ENCODE measurements around the gene ATP10A. TPM values are rescaled to one million over a fixed set of nuclear protein-coding genes. Genes with fewer than 3 reads are reported as not detected.

ATP10A gene
- total and polyA plus RNA-seq, 2 experiments from 2014 or later = not detected

- Histone ChIP-seq H3K4me1 (ENCODE audit: low read depth) (peaks cover 8% of the 10 kb centered on the region), H3K4me3 (no peak overlapping the region), H3K9me3 (ENCODE audit: low read depth) (no peaks in the 10 kb centered on the region), H3K27ac (no peak overlapping the region), H3K27me3 (no peaks in the 10 kb centered on the region), H3K36me3 (no peaks in the 10 kb centered on the region)
- DNase-seq (ENCODE audit: low read depth in 1 of 2, low spot score in 1 of 2) = no peak
- no peak for TF ChIP-seq CTCF (IDR thresholded peaks at IDR 0.05; ENCODE audit: low read depth, low read length)
These were observed 18.0 kb downstream of the ATP10A start for GRCh38 chr15:25844981-25845680.

GRCh38 chr15:25844542-25844941 is 18.6 kb downstream of the ATP10A start:
- H3K27ac ChIP-seq = no peak overlapping the region
- H3K36me3 ChIP-seq = no peaks in the 10 kb centered on the region
- H3K4me1 ChIP-seq (ENCODE audit: low read depth) = peaks cover 8% of the 10 kb centered on the region
- H3K9me3 ChIP-seq (ENCODE audit: low read depth) = no peaks in the 10 kb centered on the region
- no peaks in the 10 kb centered on the region for H3K27me3 ChIP-seq
- TF ChIP-seq CTCF (IDR thresholded peaks at IDR 0.05; ENCODE audit: low read depth, low read length) = no peak
- DNase-seq (ENCODE audit: low read depth in 1 of 2, low spot score in 1 of 2) = no peak
- H3K4me3 ChIP-seq = no peak overlapping the region

- Histone ChIP-seq H3K27me3 (no peaks in the 10 kb centered on the region), H3K36me3 (no peaks in the 10 kb centered on the region), H3K27ac (no peak overlapping the region), H3K4me3 (no peak overlapping the region), H3K9me3 (ENCODE audit: low read depth) (no peaks in the 10 kb centered on the region), H3K4me1 (ENCODE audit: low read depth) (peaks cover 8% of the 10 kb centered on the region)
- no peak for DNase-seq (ENCODE audit: low read depth in 1 of 2, low spot score in 1 of 2)
- TF ChIP-seq CTCF (IDR thresholded peaks at IDR 0.05; ENCODE audit: low read depth, low read length) = no peak
These were observed 19.1 kb downstream of the ATP10A start for GRCh38 chr15:25844076-25844475.

GRCh38 chr15:25839638-25840156 is 23.4 kb downstream of the ATP10A start:
- H3K27ac ChIP-seq = no peak overlapping the region
- H3K27me3 ChIP-seq = peaks cover 10% of the 10 kb centered on the region
- no peaks in the 10 kb centered on the region for H3K9me3 ChIP-seq (ENCODE audit: low read depth)
- no peak for DNase-seq (ENCODE audit: low read depth in 1 of 2, low spot score in 1 of 2)
- H3K4me3 ChIP-seq = no peak overlapping the region
- peaks cover 8% of the 10 kb centered on the region for H3K4me1 ChIP-seq (ENCODE audit: low read depth)
- no peak for TF ChIP-seq CTCF (IDR thresholded peaks at IDR 0.05; ENCODE audit: low read depth, low read length)
- H3K36me3 ChIP-seq = no peaks in the 10 kb centered on the region

GRCh38 chr15:25838871-25839195 is 24.3 kb downstream of the ATP10A start:
- no peak for DNase-seq (ENCODE audit: low read depth in 1 of 2, low spot score in 1 of 2)
- Histone ChIP-seq H3K27me3 (peaks cover 10% of the 10 kb centered on the region), H3K27ac (no peak overlapping the region), H3K36me3 (no peaks in the 10 kb centered on the region), H3K4me1 (ENCODE audit: low read depth) (peaks cover 6% of the 10 kb centered on the region), H3K4me3 (no peak overlapping the region), H3K9me3 (ENCODE audit: low read depth) (no peaks in the 10 kb centered on the region)
- no peak for TF ChIP-seq CTCF (IDR thresholded peaks at IDR 0.05; ENCODE audit: low read depth, low read length)
